HepG2 (cell line): ENCODE data around the gene EIF4G2. TPM values are rescaled to one million over a fixed set of nuclear protein-coding genes. Genes with fewer than 3 reads are reported as not detected.

ENCODE experiments used
- AHR ChIP-seq: IDR thresholded peaks from 2 replicates; pipeline ENCODE4 v1.6.1; 2018; ENCODE audit warnings: missing genetic modification reagents, missing compliant biosample characterization
- CAMTA2 ChIP-seq: sonication (generic); formaldehyde crosslinking; IDR thresholded peaks from 2 replicates; pipeline ENCODE4 v1.4.0; 2020; ENCODE audit warnings: mild to moderate bottlenecking, missing genetic modification reagents, borderline replicate concordance
- PHF8 ChIP-seq: sonication (generic); formaldehyde crosslinking; IDR thresholded peaks from 2 replicates; pipeline ENCODE4 v1.5.0; 2020; ENCODE audit warnings: missing genetic modification reagents
- RBFOX2 ChIP-seq: fragments of 200-400 bp; formaldehyde crosslinking; IDR thresholded peaks from 2 replicates; pipeline ENCODE4 v1.6.1; 2017; ENCODE audit warnings: low read depth, mild to moderate bottlenecking, low read length
- REXO4 ChIP-seq: sonication (generic); formaldehyde crosslinking; IDR thresholded peaks from 2 replicates; pipeline ENCODE4 v1.8.0; 2022; ENCODE audit warnings: missing genetic modification reagents, mild to moderate bottlenecking, borderline replicate concordance
- TOPORS ChIP-seq: sonication (generic); formaldehyde crosslinking; IDR thresholded peaks from 2 replicates; pipeline ENCODE4 v1.8.0; 2023; ENCODE audit warnings: mild to moderate bottlenecking, missing genetic modification reagents
- ZBTB21 ChIP-seq: sonication (generic); formaldehyde crosslinking; IDR thresholded peaks from 2 replicates; pipeline ENCODE4 v1.4.0; 2020; ENCODE audit warnings: missing genetic modification reagents
- ZNF567 ChIP-seq: sonication (generic); formaldehyde crosslinking; IDR thresholded peaks from 2 replicates; pipeline ENCODE4 v1.8.1; 2023; ENCODE audit warnings: mild to moderate bottlenecking, missing genetic modification reagents, borderline replicate concordance
- ZNF713 ChIP-seq: sonication (generic); formaldehyde crosslinking; IDR thresholded peaks from 2 replicates; pipeline ENCODE4 v1.4.0; 2020; ENCODE audit warnings: mild to moderate bottlenecking, missing genetic modification reagents
- ZNF720 ChIP-seq: sonication (generic); formaldehyde crosslinking; IDR thresholded peaks from 2 replicates; pipeline ENCODE4 v1.4.0; 2020; ENCODE audit warnings: missing genetic modification reagents
- ZNF776 ChIP-seq: sonication (generic); formaldehyde crosslinking; IDR thresholded peaks from 2 replicates; pipeline ENCODE4 v1.4.0; 2020; ENCODE audit warnings: mild to moderate bottlenecking, missing genetic modification reagents
- ZNF777 ChIP-seq: sonication (generic); formaldehyde crosslinking; IDR thresholded peaks from 2 replicates; pipeline ENCODE4 v1.4.0; 2020; ENCODE audit warnings: missing genetic modification reagents
- polyA plus RNA-seq, 8 experiments: library from polyadenylated mRNA; depleted of rRNA in 3 of 8; stranded (reverse) in 7 of 8; unstranded in 1 of 8; fragments of >200 nt; fragmentation: Illumina TruSeq in 4 of 8; extraction: Trizol in 4 of 8; gene quantifications; 2 replicates each; pipeline versions ENCODE4 v1.2.1 to v1.2.3, GENCODE V29; 2011 to 2016; ENCODE audit warnings: low read depth in 4 of 8, missing spikeins in 1 of 8, mixed read lengths in 1 of 8; ENCODE audit not compliant: insufficient read depth in 1 of 8
- total RNA-seq, 5 experiments: library from RNA; depleted of rRNA; stranded (reverse); fragments of >200 nt; fragmentation: Illumina TruSeq; extraction: Trizol; gene quantifications; 2 replicates each; pipeline ENCODE4 v1.2.3, GENCODE V29; 2016; ENCODE audit warnings: low read depth in 1 of 5
- TF ChIP-seq, protein P1 (sequence below): sonication (generic); formaldehyde crosslinking; conservative IDR thresholded peaks from 2 replicates; pipeline ENCODE4 v1.4.0; 2020; ENCODE audit warnings: missing genetic modification reagents
- TF ChIP-seq, protein P2 (sequence below), 2 experiments: fragments of 450-650 bp in 1 of 2; sonication (generic) in 1 of 2; formaldehyde crosslinking in 1 of 2; IDR thresholded peaks; 2 replicates each; pipeline versions ENCODE4 v1.6.1 to v1.8.0; 2016 to 2022; ENCODE audit warnings: antibody characterized with exemption in 1 of 2, mild to moderate bottlenecking in 1 of 2, missing genetic modification reagents in 1 of 2
- TF ChIP-seq, protein P3 (sequence below): sonication (generic); formaldehyde crosslinking; IDR thresholded peaks from 2 replicates; pipeline ENCODE4 v1.5.0; 2020; ENCODE audit warnings: mild to moderate bottlenecking, missing genetic modification reagents
- TF ChIP-seq, protein P4 (sequence below): conservative IDR thresholded peaks from 2 replicates; pipeline ENCODE4 v1.6.1; 2018; ENCODE audit warnings: missing genetic modification reagents

EIF4G2 gene
- total and polyA plus RNA-seq, 2 of the 13 experiments (the other 11 are each of a cell fraction or from before 2014, with no cell fraction given), result 362 to 546 TPM

DNA sequence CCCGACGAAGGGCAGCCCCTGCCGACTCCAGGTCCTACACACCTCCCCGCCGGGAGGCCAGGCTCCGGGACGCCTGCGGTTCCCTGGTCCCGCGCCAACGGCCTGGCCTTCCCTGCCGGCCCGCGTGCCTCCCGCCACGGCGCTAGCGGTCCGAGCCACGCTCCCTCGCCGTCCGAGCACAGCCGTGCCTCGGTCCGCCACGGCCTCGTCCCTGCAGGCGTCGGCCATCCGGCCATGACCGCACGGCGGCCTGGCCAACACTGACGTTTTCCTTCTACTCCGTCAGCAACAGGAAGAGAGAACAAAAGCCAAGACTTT is 532 bp downstream of the EIF4G2 start (continued):
- TF ChIP-seq, protein P1, sequence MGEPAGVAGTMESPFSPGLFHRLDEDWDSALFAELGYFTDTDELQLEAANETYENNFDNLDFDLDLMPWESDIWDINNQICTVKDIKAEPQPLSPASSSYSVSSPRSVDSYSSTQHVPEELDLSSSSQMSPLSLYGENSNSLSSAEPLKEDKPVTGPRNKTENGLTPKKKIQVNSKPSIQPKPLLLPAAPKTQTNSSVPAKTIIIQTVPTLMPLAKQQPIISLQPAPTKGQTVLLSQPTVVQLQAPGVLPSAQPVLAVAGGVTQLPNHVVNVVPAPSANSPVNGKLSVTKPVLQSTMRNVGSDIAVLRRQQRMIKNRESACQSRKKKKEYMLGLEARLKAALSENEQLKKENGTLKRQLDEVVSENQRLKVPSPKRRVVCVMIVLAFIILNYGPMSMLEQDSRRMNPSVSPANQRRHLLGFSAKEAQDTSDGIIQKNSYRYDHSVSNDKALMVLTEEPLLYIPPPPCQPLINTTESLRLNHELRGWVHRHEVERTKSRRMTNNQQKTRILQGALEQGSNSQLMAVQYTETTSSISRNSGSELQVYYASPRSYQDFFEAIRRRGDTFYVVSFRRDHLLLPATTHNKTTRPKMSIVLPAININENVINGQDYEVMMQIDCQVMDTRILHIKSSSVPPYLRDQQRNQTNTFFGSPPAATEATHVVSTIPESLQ, result no peak
- TF ChIP-seq ZBTB21 (CRISPR knock-in tag), result no peak
- TF ChIP-seq, protein P2, sequence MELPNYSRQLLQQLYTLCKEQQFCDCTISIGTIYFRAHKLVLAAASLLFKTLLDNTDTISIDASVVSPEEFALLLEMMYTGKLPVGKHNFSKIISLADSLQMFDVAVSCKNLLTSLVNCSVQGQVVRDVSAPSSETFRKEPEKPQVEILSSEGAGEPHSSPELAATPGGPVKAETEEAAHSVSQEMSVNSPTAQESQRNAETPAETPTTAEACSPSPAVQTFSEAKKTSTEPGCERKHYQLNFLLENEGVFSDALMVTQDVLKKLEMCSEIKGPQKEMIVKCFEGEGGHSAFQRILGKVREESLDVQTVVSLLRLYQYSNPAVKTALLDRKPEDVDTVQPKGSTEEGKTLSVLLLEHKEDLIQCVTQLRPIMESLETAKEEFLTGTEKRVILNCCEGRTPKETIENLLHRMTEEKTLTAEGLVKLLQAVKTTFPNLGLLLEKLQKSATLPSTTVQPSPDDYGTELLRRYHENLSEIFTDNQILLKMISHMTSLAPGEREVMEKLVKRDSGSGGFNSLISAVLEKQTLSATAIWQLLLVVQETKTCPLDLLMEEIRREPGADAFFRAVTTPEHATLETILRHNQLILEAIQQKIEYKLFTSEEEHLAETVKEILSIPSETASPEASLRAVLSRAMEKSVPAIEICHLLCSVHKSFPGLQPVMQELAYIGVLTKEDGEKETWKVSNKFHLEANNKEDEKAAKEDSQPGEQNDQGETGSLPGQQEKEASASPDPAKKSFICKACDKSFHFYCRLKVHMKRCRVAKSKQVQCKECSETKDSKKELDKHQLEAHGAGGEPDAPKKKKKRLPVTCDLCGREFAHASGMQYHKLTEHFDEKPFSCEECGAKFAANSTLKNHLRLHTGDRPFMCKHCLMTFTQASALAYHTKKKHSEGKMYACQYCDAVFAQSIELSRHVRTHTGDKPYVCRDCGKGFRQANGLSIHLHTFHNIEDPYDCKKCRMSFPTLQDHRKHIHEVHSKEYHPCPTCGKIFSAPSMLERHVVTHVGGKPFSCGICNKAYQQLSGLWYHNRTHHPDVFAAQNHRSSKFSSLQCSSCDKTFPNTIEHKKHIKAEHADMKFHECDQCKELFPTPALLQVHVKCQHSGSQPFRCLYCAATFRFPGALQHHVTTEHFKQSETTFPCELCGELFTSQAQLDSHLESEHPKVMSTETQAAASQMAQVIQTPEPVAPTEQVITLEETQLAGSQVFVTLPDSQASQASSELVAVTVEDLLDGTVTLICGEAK (IDR thresholded peaks at IDR 0.05), result no peak
- TF ChIP-seq, protein P2 (CRISPR knock-in tag; IDR thresholded peaks at IDR 0.05), result peak; percentile 41; the same call in 1 of the 2 replicates
- peak; percentile 38; the same call in 1 of the 2 replicates for TF ChIP-seq ZNF777 (CRISPR knock-in tag)
- TF ChIP-seq PHF8 (CRISPR knock-in tag), result no peak; the same call in 1 of the 2 replicates
- no peak for TF ChIP-seq ZNF567 (CRISPR knock-in tag)
- TF ChIP-seq TOPORS, result 0 out of 2 replicates have a peak, but pooled peaks have one; percentile 20
- peak; percentile 88 for TF ChIP-seq RBFOX2
- TF ChIP-seq ZNF776, result peak; percentile 89; the same call in 1 of the 2 replicates
- TF ChIP-seq, protein P3, sequence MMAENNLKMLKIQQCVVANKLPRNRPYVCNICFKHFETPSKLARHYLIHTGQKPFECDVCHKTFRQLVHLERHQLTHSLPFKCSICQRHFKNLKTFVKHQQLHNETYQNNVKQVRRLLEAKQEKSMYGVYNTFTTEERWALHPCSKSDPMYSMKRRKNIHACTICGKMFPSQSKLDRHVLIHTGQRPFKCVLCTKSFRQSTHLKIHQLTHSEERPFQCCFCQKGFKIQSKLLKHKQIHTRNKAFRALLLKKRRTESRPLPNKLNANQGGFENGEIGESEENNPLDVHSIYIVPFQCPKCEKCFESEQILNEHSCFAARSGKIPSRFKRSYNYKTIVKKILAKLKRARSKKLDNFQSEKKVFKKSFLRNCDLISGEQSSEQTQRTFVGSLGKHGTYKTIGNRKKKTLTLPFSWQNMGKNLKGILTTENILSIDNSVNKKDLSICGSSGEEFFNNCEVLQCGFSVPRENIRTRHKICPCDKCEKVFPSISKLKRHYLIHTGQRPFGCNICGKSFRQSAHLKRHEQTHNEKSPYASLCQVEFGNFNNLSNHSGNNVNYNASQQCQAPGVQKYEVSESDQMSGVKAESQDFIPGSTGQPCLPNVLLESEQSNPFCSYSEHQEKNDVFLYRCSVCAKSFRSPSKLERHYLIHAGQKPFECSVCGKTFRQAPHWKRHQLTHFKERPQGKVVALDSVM (CRISPR knock-in tag), result no peak
- TF ChIP-seq ZNF720 (CRISPR knock-in tag), result no peak
- TF ChIP-seq AHR (CRISPR knock-in tag), result no peak
- TF ChIP-seq ZNF713 (CRISPR knock-in tag), result 0 out of 2 replicates have a peak, but pooled peaks have one; percentile 63
- TF ChIP-seq CAMTA2 (CRISPR knock-in tag), result peak; percentile 55; the same call in 1 of the 2 replicates
- TF ChIP-seq REXO4 (CRISPR knock-in tag), result no peak
- TF ChIP-seq, protein P4, sequence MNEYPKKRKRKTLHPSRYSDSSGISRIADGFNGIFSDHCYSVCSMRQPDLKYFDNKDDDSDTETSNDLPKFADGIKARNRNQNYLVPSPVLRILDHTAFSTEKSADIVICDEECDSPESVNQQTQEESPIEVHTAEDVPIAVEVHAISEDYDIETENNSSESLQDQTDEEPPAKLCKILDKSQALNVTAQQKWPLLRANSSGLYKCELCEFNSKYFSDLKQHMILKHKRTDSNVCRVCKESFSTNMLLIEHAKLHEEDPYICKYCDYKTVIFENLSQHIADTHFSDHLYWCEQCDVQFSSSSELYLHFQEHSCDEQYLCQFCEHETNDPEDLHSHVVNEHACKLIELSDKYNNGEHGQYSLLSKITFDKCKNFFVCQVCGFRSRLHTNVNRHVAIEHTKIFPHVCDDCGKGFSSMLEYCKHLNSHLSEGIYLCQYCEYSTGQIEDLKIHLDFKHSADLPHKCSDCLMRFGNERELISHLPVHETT (CRISPR knock-in tag), result no peak
